Stimulated activated CD4-positive, alpha-beta T cell treated with anti-CD3 and anti-CD28 coated beads, Interleukin-1b, Interleukin-23, amount 100 ng/mL, for 1 hour (primary cell): Measurements from ENCODE around the gene LIME1.

ENCODE experiments used
- DNase-seq, 2 donors: peaks; one replicate each; pipeline ENCODE4 v3.0.0-alpha.2; 2020; ENCODE audit warnings: low read depth in 2 of 2

LIME1 gene

DNA sequence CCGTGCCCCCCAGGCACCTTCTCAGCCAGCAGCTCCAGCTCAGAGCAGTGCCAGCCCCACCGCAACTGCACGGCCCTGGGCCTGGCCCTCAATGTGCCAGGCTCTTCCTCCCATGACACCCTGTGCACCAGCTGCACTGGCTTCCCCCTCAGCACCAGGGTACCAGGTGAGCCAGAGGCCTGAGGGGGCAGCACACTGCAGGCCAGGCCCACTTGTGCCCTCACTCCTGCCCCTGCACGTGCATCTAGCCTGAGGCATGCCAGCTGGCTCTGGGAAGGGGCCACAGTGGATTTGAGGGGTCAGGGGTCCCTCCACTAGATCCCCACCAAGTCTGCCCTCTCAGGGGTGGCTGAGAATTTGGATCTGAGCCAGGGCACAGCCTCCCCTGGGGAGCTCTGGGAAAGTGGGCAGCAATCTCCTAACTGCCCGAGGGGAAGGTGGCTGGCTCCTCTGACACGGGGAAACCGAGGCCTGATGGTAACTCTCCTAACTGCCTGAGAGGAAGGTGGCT, 39.1 kb upstream of the LIME1 start:
- DNase-seq = no peak

DNA sequence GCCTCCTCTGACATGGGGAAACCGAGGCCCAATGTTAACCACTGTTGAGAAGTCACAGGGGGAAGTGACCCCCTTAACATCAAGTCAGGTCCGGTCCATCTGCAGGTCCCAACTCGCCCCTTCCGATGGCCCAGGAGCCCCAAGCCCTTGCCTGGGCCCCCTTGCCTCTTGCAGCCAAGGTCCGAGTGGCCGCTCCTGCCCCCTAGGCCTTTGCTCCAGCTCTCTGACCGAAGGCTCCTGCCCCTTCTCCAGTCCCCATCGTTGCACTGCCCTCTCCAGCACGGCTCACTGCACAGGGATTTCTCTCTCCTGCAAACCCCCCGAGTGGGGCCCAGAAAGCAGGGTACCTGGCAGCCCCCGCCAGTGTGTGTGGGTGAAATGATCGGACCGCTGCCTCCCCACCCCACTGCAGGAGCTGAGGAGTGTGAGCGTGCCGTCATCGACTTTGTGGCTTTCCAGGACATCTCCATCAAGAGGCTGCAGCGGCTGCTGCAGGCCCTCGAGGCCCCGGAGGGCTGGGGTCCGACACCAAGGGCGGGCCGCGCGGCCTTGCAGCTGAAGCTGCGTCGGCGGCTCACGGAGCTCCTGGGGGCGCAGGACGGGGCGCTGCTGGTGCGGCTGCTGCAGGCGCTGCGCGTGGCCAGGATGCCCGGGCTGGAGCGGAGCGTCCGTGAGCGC, 38.5 kb upstream of the LIME1 start:
- DNase-seq = no peak

DNA sequence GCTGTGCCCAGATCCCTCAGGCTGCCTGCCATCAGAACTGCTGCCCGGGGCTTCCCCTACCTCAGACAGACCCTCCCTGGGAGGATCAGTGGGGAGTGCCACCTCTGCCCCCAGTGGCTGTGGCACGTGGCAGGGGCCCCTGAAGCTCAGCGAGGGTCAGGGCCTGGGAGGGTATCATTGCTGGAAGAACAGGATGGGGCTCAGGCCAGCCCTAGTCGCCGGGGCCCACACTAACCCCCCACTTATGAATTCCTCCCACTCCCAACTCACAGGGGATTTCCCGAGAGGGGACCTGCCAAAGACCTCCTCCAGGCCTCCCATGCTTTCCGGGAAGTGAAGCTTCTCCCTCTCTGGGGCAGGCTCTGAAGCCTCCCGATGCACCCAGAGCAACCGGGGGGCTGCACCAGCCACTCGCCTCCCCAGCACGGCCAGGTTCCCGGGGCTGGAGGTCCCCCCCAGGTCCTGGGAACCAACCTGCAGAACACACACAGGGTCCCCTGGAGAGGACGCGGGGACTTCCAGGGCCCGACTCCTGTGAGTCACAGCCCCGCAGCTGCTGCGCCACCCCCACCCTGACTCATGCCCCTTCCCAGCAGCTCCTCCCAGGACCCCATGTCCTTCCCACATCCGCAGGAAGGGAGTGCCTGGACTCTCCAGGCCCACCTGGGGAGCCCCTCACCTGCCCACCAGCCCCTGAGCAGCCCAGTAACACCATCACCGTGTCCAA, 37.6 kb upstream of the LIME1 start:
- peak in 1 of 2 donors; percentile 32 for DNase-seq

DNA sequence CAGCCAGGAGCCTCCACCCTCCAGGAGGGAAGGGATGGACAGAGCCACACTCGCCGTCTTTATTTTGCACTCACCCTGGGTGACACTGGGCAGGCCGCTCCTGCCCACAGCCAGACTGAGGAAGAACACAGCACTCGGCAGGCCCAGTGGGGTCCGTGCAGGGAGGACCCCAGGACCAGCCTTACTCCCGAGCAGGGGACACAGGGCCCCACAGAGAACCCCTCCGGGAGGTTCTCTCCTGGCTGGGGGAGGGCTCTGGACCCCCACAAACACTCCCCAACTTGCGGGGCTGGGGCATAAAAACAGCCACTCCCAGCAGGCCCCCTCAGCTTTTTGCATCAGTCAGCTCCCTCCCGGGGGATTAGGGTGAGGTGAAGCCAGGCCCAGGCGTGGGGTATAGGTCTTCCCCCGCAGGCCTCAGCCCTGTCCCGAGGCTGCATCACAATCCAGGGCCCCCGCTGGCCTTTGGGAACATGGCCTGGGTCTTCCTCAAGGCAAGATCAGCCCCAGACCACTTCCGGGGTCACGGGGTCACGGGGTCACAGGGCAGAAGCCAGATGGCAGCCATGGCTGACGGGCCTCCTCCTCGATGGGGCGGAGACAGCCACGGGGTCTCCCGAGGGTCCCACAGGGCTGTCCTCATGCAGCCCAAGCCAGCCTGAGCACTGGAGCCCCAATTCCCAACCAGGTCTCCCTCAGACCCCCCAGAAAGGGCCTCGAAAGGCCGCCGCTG, 36.8 kb upstream of the LIME1 start:
- DNase-seq = no peak

DNA sequence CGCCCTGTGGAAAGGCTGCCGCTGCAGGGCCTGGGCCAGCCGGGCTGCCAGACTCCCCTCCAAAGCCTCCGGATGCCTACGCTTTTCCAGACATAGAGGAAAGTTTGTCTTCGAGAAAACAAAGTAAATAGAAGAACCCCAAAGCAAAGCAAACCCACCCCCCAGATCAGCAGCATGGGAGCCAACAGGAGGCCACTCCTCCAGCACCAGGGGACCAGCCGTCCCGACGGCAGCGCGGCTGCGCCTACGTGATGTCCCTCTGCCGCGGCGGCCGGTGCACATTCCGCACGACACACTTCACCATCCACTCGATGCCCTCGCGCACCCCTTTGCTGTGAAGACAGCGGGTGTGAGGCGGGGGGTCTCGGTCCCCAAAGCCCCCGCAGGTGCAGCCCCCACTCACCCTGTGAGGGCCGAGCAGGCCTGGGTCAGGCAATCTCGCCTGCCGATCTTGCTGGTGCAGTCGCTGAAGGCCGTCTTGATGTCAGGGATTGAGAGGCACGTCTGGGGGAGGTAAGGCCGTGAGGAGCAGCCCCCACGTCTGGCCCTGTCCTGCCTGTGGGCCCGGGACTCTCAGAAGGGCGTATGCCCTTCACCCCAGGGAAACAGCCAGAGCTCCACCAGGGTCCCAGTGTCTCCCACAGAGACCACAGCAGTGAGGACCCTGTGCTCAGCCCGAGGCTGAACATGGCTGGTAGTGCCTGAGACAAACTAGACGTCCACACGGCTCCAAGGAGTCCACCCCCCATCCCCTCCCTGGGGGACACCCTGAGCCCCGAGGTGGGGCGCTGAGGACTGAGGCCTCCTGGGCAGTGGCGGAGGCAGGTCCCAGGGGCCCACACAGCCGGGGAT, 36.0 kb upstream of the LIME1 start:
- DNase-seq = no peak

DNA sequence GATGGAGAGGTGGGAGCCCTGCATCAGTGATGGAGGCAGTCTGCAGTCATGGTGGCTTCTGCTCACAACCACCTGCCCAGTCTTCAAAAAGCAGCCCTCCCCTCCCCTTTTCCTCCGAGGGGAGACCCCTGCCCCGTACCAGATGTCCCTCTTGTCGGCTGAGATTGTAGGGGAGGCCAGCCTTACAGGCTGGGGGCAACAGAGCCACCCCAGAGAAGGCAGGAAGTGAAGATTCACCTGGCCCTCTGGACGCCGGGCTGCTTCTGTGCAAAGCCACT, 35.5 kb upstream of the LIME1 start:
- no peak for DNase-seq

DNA sequence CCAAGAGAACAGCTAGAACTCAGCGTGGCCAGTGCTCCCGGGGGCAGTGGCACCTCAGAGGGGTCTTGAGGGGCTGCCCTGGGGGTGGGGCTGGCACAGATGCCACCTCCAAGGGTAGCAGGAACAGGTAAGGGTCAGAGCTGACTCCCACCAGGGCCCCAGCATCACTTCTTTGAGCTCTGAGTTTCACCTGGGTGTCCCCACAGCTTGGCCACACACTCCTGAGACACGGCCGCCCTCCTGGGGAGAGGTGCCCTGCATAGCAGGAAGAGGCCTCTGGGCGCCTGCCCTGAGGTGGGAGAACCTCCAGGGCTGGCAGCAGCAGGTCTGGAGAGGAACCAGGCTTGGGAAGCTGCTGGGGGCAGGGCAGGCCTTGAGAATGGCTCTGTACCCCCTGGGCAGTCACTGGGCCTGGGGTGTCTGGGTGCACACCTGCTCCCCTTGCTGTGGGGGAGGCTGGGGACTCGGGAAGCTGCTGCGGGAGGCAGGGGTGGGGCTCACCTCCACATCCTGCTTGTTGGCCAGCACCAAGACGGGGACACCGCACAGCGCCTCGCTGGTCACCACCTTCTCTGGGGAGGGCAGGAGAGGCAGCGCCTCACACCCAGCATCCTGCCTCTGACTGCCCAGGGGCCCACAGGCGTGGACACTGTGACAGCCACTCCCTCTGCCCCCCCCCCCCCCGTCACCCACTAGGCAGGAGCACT, 35.0 kb upstream of the LIME1 start:
- DNase-seq = no peak

DNA sequence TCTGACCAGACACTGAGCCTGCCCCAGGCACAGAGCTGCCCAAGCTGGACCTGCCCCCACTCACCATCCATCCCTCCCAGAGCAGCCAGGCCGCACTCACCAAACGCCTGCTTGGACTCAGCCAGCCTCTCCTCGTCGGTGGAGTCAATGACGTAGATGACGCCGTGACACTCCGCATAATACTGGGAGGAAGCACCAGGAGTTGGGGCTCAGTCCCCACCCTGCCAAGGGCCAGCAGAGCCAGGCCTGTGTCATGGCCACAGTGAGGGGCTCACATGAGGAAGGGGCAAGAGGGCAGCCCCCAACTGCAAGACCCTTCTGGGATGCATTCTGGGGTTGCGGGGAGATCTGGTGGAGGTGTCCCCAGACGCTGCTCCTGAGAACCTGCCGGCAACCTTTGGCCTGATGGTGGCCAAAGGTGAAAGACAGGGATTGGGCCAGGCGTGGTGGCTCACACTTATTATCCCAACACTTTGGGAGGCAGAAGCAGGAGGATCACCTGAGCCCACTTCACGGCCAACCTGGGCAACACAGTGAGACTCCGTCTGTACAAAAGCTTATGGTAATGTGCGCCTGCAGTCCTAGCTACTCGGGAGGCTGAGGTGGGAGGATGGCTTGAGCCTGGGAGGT, 34.3 kb upstream of the LIME1 start:
- DNase-seq = no peak

DNA sequence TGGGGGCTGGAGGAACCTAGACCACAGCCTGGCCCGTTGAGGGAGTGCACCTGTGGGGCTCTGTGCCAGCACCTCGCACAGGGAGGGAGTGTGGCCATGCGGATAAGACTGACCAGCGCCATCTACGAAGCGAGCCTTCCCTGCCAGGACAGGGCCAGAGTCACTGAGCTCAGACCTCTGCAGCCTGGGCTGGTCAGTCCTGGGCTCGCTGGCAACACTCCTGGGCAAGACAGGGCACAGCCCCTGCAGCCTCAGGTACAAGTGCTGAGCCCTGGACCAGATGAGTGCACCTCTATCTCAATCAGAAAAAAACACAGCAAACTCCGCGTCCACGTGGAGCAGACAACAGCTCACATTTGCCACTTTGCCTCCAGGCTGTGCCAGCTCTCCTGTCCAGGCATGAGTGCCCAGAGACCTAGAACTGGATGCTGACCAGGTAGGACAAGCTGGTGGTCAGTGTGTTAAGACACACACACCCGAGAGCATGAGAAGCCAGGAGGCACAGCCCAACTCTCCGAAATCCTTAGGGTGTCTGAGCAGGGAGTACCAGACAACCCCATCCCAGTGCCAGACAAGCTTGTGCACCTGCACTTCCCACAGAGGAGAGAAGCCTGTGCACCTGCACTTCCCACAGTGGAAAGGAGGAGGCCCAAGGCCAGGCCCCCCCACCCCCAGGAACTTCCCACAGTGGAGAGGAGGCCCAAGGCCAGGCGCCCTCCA, 33.6 kb upstream of the LIME1 start:
- no peak for DNase-seq

DNA sequence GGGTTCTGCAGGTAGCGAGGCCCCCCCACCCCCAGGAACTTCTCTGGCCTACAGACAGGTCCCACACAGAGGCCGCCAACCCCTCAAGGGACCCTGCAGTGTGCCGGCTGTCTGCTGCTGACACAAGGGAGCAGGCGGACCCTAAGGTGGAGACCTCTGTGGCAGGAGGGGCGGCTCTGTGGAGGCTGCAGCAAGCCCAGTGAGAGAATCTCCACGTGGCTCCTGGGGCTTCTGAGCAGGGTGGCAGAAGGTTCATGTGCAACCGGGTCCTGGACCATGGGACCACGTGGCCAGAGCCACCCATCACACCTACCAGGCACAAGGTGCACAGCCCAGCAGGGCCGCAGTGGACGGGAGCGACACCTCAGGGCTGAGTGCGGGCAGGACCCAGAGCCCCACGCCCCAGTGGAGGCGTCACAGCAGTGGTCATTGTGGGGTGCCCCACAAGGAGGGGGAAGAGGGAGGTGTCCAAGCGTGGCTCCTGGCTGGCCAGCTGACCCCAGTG, 32.9 kb upstream of the LIME1 start:
- no peak for DNase-seq

DNA sequence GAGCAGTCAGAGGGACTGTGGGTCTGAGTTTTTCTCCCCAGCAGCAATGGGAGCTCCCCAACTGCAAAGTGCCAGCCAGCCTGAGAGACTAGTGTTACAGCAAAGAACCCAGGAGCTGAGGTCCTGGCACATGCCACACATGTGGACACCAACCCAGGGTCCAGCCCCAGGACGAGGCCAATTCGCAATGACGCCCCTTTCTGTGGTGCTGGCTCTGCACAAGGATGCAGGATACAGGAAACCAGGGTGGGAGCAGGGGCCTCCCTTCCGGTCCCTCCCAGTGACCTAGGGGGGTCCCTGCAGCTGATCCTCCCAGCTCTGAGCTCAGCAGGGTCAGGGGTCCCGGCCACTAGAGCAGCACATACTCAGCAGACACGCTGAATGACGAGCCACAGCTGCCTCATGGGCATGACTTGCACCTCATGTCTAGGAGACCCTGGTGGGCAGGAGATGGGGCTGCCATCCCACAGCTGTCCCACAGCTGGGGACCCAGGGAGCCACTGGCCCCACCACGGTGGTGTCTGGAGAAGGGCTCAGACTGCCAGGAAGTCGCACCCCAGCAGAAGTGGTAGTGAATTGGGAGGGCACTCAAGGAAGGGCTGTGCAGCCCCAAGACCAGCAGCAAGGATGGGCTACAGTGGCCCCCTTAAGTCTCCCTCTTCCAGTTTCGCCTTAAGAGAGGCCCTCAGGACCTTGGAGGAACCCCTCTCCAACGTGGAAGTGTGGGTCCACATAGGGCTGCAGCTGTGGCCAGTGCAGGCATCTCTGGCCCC, 32.3 kb upstream of the LIME1 start:
- no peak for DNase-seq

DNA sequence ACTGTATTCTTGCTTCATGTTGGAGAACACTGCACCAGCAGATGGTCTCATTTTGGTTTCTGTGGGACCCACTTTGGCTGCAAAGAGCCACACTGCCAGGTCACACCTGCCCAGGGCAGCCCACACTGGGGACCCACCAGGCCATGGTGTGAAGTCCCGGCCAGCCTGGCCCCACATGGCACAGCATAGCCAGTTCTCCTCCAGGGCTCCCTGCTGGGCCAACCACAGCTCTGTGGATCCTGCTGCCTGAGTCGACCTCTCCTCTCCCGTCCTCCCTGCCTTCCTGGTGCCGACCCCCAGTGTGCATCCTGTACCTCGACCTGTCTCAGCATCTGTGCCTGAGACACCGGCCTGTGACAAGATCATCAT, 31.7 kb upstream of the LIME1 start:
- no peak for DNase-seq

DNA sequence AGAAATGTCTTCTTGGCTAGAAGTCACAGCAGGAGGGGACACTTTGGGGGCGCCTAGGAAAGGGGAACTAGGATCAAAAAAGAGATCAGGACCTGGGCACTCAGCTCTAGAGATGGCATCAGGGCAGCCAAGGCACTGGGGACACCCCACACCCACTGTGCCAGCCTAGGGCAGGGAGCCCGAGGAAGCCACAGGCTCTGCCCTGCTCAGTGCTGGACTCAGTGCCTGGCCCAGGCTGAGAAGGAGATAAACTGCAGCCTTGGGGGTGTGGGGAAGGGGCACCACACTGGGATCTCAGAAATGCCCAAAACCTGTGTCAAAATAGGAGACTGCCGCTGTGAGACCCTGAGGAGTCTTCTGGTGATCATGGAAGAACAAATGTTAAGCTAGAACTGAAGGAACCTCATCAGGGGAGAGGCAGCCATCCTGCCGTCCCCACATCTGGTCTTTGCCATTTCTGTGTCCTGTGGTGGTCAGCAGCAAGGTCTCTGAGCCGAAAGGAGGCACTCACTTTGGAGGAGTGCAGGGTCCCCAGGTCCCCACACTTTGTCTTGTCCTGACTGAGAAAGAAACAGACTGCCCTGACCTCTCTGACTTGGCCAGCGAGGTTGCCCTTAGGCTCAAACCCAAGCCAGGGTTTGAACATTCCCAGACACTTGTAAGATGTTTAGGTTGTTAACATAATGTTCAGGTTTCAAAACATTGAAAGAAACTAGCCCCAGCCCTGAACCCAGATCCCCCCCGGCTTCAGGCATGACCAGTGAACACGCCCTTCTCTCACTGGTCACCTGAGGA, 31.0 kb upstream of the LIME1 start:
- DNase-seq = no peak

DNA sequence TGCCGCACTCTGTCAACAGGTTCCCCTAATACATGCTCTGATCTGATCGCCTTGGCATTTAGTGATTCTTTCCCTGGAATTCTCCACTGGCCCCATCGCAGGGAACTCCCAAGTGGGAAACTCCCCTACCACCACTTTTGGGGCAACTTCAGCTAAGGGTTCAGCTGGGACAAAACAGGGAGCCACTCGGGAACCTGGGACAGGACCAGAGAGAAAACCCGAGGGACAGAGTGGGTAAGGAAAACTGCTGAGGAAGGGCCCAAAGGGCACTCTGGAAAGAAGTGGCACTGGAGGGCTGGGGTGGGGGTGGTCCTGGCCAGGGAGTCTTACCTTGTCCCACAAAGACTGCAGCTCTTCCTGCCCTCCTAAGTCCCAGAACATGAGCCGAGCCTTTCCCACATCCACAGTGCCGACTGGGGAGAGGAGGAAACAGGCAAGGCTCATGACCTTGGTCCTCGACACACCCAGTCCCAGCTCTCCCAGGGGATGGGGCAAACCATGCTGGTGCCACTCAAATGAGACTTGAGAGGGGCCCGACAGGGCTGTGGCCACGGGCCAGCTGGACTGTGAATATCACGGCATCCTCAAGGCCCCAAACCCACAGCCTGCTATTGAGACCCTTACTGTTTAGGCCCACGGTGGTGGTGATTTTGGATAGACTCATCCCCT, 30.3 kb upstream of the LIME1 start:
- DNase-seq = no peak

DNA sequence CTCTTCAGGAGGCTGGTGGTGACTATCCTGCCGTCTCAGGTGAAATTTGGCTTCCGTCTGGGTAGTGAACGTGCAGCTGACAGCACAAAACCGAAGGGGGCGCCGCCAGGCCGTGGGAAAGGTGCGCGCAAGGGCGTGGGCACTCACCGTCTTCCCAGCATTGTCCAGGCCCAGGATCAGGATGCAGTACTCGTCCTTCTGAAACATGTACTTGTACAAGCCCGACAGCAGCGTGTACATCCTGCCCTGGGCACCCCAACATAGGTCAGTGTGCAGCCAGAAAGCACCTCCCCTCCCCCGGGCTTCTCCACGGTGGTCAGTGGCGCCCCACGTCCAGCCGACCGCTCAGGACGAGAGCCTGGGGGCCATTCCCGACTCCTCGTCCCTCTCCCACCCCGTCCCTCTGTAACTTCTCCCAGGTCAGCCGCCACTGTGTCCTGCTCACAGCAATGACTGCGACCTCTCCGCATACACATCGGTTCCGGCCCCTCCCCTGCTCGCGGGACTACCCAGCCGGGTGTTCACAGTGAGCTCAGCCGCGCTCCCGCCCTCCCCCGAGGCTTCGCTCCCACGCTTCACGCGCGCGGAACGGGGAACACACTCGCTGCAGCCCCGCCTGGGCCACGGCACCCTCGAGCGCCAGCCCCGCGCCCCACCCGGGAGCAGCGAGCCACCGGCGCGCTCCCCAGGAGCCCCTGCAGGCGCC, 29.5 kb upstream of the LIME1 start:
- peak in 1 of 2 donors; percentile 46 for DNase-seq

DNA sequence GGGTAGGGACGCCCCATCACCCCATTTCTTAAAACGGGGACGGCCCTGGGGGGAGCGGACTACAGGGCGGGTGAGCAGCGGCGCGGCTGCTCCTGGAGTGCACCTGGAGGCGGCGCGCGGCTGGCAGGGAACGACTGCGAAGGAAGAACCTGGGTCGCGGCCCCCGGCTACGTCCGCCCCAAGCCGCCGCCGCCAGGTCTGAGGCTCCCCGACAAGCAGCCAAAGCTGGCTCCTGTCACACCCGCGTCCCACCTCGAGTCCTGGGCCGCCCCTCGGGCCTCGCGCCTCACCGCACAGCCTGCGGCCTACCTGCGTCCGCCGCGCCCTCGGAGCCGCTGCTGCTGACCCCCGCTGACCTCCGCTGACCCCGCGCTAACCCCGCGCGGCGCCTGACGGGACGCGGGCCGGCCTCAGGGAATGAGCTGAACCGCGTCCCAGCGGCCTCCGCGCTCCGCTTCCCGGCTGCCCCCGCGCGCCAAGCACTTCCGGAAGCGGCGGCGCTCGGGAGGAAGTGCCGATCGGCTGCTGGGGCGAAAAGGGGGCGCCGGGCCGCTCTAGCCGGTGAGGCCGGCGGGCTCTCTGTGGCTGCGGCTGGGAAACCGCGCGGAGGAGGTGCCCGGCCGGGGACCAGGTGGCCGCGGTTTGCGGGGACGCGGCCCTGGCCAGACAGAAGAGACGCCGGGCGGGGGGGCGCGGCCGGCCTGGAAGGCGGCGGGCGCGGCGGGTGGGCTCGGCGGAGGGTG, 28.7 kb upstream of the LIME1 start, which contains the start of the genes ARFRP1 and ZGPAT:
Gene ARFRP1, minus strand, starts transcription at position 419 of the 743 bp plus-strand sequence. CDS start 885 bp downstream, outside the sequence.
Gene ZGPAT, plus strand, starts transcription at position 482 of the 743 bp plus-strand sequence. CDS start 542 bp downstream, outside the sequence.
- peak; percentile 77 to 81 for DNase-seq
